K562 (cell line): ENCODE data around the gene B4GALNT3. TPM values are rescaled to one million over a fixed set of nuclear protein-coding genes. Genes with fewer than 3 reads are reported as not detected.

ENCODE experiments used
- CBX8 ChIP-seq: fragments of 200-600 bp; sonication (generic); IDR thresholded peaks from 2 replicates; pipeline ENCODE4 v1.6.1; 2012; ENCODE audit warnings: borderline replicate concordance, mixed run types, low read depth, mild to moderate bottlenecking, moderate library complexity, mixed read lengths, low read length, control low read depth, inconsistent platforms; ENCODE audit not compliant: poor library complexity, severe bottlenecking; ENCODE audit errors: extremely low read depth
- KLF13 ChIP-seq: fragments of 450-650 bp; IDR thresholded peaks from 2 replicates; pipeline ENCODE4 v1.6.1; 2016; ENCODE audit warnings: missing genetic modification characterization, low read depth, mild to moderate bottlenecking, missing compliant biosample characterization, moderate library complexity, borderline replicate concordance
- MNT ChIP-seq, 2 experiments: fragments of 450-650 bp; conservative IDR thresholded peaks; 2 replicates each; pipeline ENCODE4 v1.6.1; 2017; ENCODE audit warnings: mild to moderate bottlenecking in 2 of 2, moderate library complexity in 2 of 2
- NFE2L1 ChIP-seq: fragments of 450-650 bp; IDR thresholded peaks from 2 replicates; pipeline ENCODE4 v1.6.1; 2016; ENCODE audit warnings: missing genetic modification characterization, low read depth, mild to moderate bottlenecking, missing compliant biosample characterization, moderate library complexity, borderline replicate concordance
- NR2F6 ChIP-seq: fragments of 450-650 bp; formaldehyde crosslinking; IDR thresholded peaks from 2 replicates; pipeline ENCODE4 v1.4.0; 2020; ENCODE audit warnings: mild to moderate bottlenecking
- POU5F1 ChIP-seq: fragments of 150-350 bp; IDR thresholded peaks from 2 replicates; pipeline ENCODE4 v1.6.1; 2014; ENCODE audit warnings: borderline replicate concordance, low read length, low read depth, mild to moderate bottlenecking; ENCODE audit not compliant: partially characterized antibody
- PREB ChIP-seq: sonication (generic); formaldehyde crosslinking; IDR thresholded peaks from 2 replicates; pipeline ENCODE4 v1.8.1; 2023; ENCODE audit warnings: mild to moderate bottlenecking, missing genetic modification reagents
- PRMT5 ChIP-seq: sonication (generic); formaldehyde crosslinking; IDR thresholded peaks from 2 replicates; pipeline ENCODE4 v1.5.0; 2020; ENCODE audit warnings: missing genetic modification reagents
- SIN3A ChIP-seq, 2 experiments: fragments of 150-350 bp in 1 of 2; IDR thresholded peaks; 2 replicates each; pipeline ENCODE4 v1.6.1; 2011 to 2016; ENCODE audit warnings: borderline replicate concordance in 2 of 2, low read depth in 2 of 2, low read length in 2 of 2, mild to moderate bottlenecking in 2 of 2, moderate library complexity in 2 of 2; ENCODE audit not compliant: control insufficient read depth in 1 of 2
- SIN3B ChIP-seq: fragments of 450-650 bp; IDR thresholded peaks from 2 replicates; pipeline ENCODE4 v1.6.1; 2017; ENCODE audit warnings: low read depth, mild to moderate bottlenecking, moderate library complexity
- SRSF3 ChIP-seq: fragments of 200-400 bp; formaldehyde crosslinking; IDR thresholded peaks from 2 replicates; pipeline ENCODE4 v1.6.1; 2016; ENCODE audit warnings: mild to moderate bottlenecking, low read length, moderate library complexity; ENCODE audit not compliant: insufficient read depth
- STAT5B ChIP-seq: fragments of 250-450 bp; sonication (Bioruptor Pico); IDR thresholded peaks from 2 replicates; pipeline ENCODE4 v1.8.0; 2021; ENCODE audit warnings: mild to moderate bottlenecking, inconsistent platforms
- ZBTB1 ChIP-seq: sonication (generic); formaldehyde crosslinking; IDR thresholded peaks from 2 replicates; pipeline ENCODE4 v1.8.1; 2023; ENCODE audit warnings: missing genetic modification reagents, low read depth, mild to moderate bottlenecking, borderline replicate concordance
- ZC3H11A ChIP-seq: IDR thresholded peaks from 2 replicates; pipeline ENCODE4 v1.6.1; 2012; ENCODE audit warnings: low read depth, low read length, improper control_type of control experiment
- ZNF589 ChIP-seq: fragments of 200-800 bp; sonication (Bioruptor generic); IDR thresholded peaks from 2 replicates; pipeline ENCODE4 v1.6.1; 2016; ENCODE audit warnings: low read depth, missing genetic modification characterization, missing compliant biosample characterization
- ZNF717 ChIP-seq: fragments of 250-450 bp; sonication (Bioruptor Pico); IDR thresholded peaks from 2 replicates; pipeline ENCODE4 v1.5.0; 2021
- ZNF780A ChIP-seq: fragments of 250-450 bp; sonication (Bioruptor Pico); IDR thresholded peaks from 2 replicates; pipeline ENCODE4 v1.5.0; 2021; ENCODE audit warnings: mild to moderate bottlenecking
- polyA plus RNA-seq, 8 experiments: library from polyadenylated mRNA; depleted of rRNA in 4 of 8; stranded (reverse) in 5 of 8; unstranded in 3 of 8; fragments of >200 nt; fragmentation: Nextera tagmentation in 2 of 8; fragmentation: Illumina TruSeq in 1 of 8; extraction: Ambion mirVana in 2 of 8; extraction: Trizol in 1 of 8; gene quantifications; 2 replicates each; pipeline versions ENCODE4 v1.2.1 to v1.2.3, GENCODE V29; 2011 to 2014; ENCODE audit warnings: inconsistent platforms in 1 of 8, missing spikeins in 1 of 8
- total RNA-seq, 7 experiments: library from RNA; depleted of rRNA in 6 of 7; stranded (reverse); fragments of >200 nt in 6 of 7; fragmentation: Illumina TruSeq in 2 of 7; extraction: Trizol in 2 of 7; gene quantifications; 2 replicates each; pipeline versions ENCODE4 v1.2.1 to v1.2.3, GENCODE V29; 2011 to 2021; ENCODE audit warnings: low replicate concordance in 1 of 7
- TF ChIP-seq, protein P1 (sequence below), 3 experiments: fragments of 200-800 bp in 1 of 3; fragments of 250-450 bp in 1 of 3; fragments of 450-650 bp in 1 of 3; sonication (Bioruptor Pico) in 1 of 3; sonication (Bioruptor generic) in 1 of 3; formaldehyde crosslinking in 1 of 3; IDR thresholded peaks; 2 replicates each; pipeline versions ENCODE4 v1.6.1 to v1.8.0; 2016 to 2022; ENCODE audit warnings: mild to moderate bottlenecking in 2 of 3, missing genetic modification characterization in 2 of 3, missing compliant biosample characterization in 1 of 3, moderate library complexity in 1 of 3
- TF ChIP-seq, protein P2 (sequence below): fragments of 450-650 bp; IDR thresholded peaks from 2 replicates; pipeline ENCODE4 v1.6.1; 2016

Gene B4GALNT3
- total and polyA plus RNA-seq, 9 of the 15 experiments (the other 6 are each of a cell fraction or from before 2014, with no cell fraction given) = 0.04 to 0.36 (median 0.10) TPM; not detected in 6

GRCh38 chr12:575948-576614 is 116.3 kb downstream of the B4GALNT3 start (continued):
- TF ChIP-seq KLF13 (tag) (no peak), PRMT5 (no peak), MNT (conservative IDR thresholded peaks at IDR 0.05) (peak; percentile 86 to 88), NR2F6 (CRISPR knock-in tag) (no peak), POU5F1 (no peak), ZNF589 (peak; percentile 85; the same call in 1 of the 2 replicates), STAT5B (no peak), ZNF780A (CRISPR knock-in tag) (no peak), PREB (CRISPR knock-in tag) (no peak), ZBTB1 (CRISPR knock-in tag) (no peak), ZNF717 (CRISPR knock-in tag) (no peak), SIN3B (0 out of 2 replicates have a peak, but pooled peaks have one; percentile 15), SIN3A (IDR thresholded peaks at IDR 0.05; ENCODE audit: borderline replicate concordance in 2 of 2, control insufficient read depth in 1 of 2, low read depth in 2 of 2, low read length in 2 of 2) (no peak), ZC3H11A (no peak), NFE2L1 (no peak), CBX8 (no peak), SRSF3 (no peak)
- TF ChIP-seq, protein P1, sequence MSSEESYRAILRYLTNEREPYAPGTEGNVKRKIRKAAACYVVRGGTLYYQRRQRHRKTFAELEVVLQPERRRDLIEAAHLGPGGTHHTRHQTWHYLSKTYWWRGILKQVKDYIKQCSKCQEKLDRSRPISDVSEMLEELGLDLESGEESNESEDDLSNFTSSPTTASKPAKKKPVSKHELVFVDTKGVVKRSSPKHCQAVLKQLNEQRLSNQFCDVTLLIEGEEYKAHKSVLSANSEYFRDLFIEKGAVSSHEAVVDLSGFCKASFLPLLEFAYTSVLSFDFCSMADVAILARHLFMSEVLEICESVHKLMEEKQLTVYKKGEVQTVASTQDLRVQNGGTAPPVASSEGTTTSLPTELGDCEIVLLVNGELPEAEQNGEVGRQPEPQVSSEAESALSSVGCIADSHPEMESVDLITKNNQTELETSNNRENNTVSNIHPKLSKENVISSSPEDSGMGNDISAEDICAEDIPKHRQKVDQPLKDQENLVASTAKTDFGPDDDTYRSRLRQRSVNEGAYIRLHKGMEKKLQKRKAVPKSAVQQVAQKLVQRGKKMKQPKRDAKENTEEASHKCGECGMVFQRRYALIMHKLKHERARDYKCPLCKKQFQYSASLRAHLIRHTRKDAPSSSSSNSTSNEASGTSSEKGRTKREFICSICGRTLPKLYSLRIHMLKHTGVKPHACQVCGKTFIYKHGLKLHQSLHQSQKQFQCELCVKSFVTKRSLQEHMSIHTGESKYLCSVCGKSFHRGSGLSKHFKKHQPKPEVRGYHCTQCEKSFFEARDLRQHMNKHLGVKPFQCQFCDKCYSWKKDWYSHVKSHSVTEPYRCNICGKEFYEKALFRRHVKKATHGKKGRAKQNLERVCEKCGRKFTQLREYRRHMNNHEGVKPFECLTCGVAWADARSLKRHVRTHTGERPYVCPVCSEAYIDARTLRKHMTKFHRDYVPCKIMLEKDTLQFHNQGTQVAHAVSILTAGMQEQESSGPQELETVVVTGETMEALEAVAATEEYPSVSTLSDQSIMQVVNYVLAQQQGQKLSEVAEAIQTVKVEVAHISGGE (CRISPR knock-in tag; IDR thresholded peaks at IDR 0.05) = peak in 2 of 3 experiments; percentile 56 to 89; a peak in 3 of 6 replicates
- TF ChIP-seq, protein P2, sequence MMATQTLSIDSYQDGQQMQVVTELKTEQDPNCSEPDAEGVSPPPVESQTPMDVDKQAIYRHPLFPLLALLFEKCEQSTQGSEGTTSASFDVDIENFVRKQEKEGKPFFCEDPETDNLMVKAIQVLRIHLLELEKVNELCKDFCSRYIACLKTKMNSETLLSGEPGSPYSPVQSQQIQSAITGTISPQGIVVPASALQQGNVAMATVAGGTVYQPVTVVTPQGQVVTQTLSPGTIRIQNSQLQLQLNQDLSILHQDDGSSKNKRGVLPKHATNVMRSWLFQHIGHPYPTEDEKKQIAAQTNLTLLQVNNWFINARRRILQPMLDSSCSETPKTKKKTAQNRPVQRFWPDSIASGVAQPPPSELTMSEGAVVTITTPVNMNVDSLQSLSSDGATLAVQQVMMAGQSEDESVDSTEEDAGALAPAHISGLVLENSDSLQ = no peak
